G401 (cell line): ENCODE measurements around the gene SEMA5A. TPM values are rescaled to one million over a fixed set of nuclear protein-coding genes. Genes with fewer than 3 reads are reported as not detected.

Experiments
- DNase-seq: peaks from one replicate; pipeline ENCODE4 v3.0.0-alpha.2; 2015; ENCODE audit warnings: low spot score
- in situ Hi-C: cut with HindIII; loops from 2 replicates; pipeline ENCODE4 v1.10.0; 2016; ENCODE audit warnings: low sequenced_read_pairs, mixed read lengths
- total RNA-seq: library from RNA; depleted of rRNA; stranded (reverse); fragments of >200 nt; shearing (Covaris generic); gene quantifications from 2 replicates; pipeline ENCODE4 v1.2.3, GENCODE V29; 2014

The SEMA5A gene
- total RNA-seq, 1 experiment from 2014 or later: 0.95 TPM

GRCh38 chr5:9182899-9183695 lies 362.8 kb downstream of the SEMA5A start:
- in situ Hi-C loops: no loop called here
- DNase-seq: no peak

GRCh38 chr5:9176641-9177040 lies 369.2 kb downstream of the SEMA5A start:
- in situ Hi-C loops: no loop called here
- DNase-seq: no peak

GRCh38 chr5:9174446-9174845 lies 371.4 kb downstream of the SEMA5A start:
- DNase-seq: no peak
- in situ Hi-C loops: no loop called here

- DNase-seq: no peak
- in situ Hi-C loops: no loop called here
Observed at GRCh38 chr5:9173281-9174048, 372.4 kb downstream of the SEMA5A start.

GRCh38 chr5:9170026-9170425 lies 375.8 kb downstream of the SEMA5A start:
- no peak for DNase-seq
- in situ Hi-C loops: no loop called here

- in situ Hi-C loops: no loop called here
- no peak for DNase-seq
Observed at GRCh38 chr5:9169557-9169902, 376.3 kb downstream of the SEMA5A start.

- no peak for DNase-seq
Observed at GRCh38 chr5:9168791-9169556, 376.9 kb downstream of the SEMA5A start.

GRCh38 chr5:9166202-9167112 lies 379.4 kb downstream of the SEMA5A start:
- in situ Hi-C loops: no loop called here
- no peak for DNase-seq

More at GRCh38 chr5:9168791-9169556, 376.9 kb downstream of the SEMA5A start:
- in situ Hi-C loops: no loop called here

- DNase-seq: no peak
- in situ Hi-C loops: no loop called here
Observed at GRCh38 chr5:9165546-9165945, 380.3 kb downstream of the SEMA5A start.

- DNase-seq: no peak
- in situ Hi-C loops: no loop called here
Observed at GRCh38 chr5:9160747-9161146, 385.1 kb downstream of the SEMA5A start.

GRCh38 chr5:9157811-9158210 lies 388.1 kb downstream of the SEMA5A start:
- in situ Hi-C loops: no loop called here
- no peak for DNase-seq

- in situ Hi-C loops: no loop called here
Observed at GRCh38 chr5:9157020-9157419, 388.9 kb downstream of the SEMA5A start.

GRCh38 chr5:9156282-9156681 lies 389.6 kb downstream of the SEMA5A start:
- in situ Hi-C loops: no loop called here
- DNase-seq: no peak

More at GRCh38 chr5:9157020-9157419, 388.9 kb downstream of the SEMA5A start:
- no peak for DNase-seq

GRCh38 chr5:9151684-9152427 lies 394.0 kb downstream of the SEMA5A start:
- DNase-seq: no peak
- in situ Hi-C loops: no loop called here

GRCh38 chr5:9149988-9150387 lies 395.9 kb downstream of the SEMA5A start:
- in situ Hi-C loops: no loop called here
- DNase-seq: no peak

GRCh38 chr5:9148242-9148641 lies 397.6 kb downstream of the SEMA5A start:
- in situ Hi-C loops: no loop called here

GRCh38 chr5:9140711-9141110 lies 405.2 kb downstream of the SEMA5A start:
- in situ Hi-C loops: no loop called here
- no peak for DNase-seq

More at GRCh38 chr5:9148242-9148641, 397.6 kb downstream of the SEMA5A start:
- DNase-seq: no peak

GRCh38 chr5:9140202-9140601 lies 405.7 kb downstream of the SEMA5A start:
- DNase-seq: no peak
- in situ Hi-C loops: no loop called here
